Measurements from ENCODE around the gene TIMP1. TPM values are rescaled to one million over a fixed set of nuclear protein-coding genes. Genes with fewer than 3 reads are reported as not detected.

Gene TIMP1
- total and polyA plus RNA-seq, 12 donors: 176 to 3,693 (median 704) TPM

GRCh38 chrX:47564438-47565085 lies 17.7 kb upstream of the TIMP1 start:
- DNase-seq: no peak
- no peaks in the 10 kb centered on the region for H3K27me3 ChIP-seq
- H3K9me3 ChIP-seq (replicated peaks in 1 of 3): no peaks in the 10 kb centered on the region
- WGBS, 4 donors: 74 to 78% (median 75%) methylated on average over 8 to 12 of the region's 12 CpGs
- H3K4me1 ChIP-seq (replicated peaks in 1 of 2): no peaks in the 10 kb centered on the region
- H3K36me3 ChIP-seq (replicated peaks in 1 of 2): peaks cover 0 to 40% of the 10 kb centered on the region in 2 donors
- intact Hi-C loops (cut with DNase I): loop anchor here in 1 of 2 donors (10.0 kb wide), 1 partner anchor 80 kb away; no protein-coding TSS in a partner anchor
- H3K27ac ChIP-seq: no peak overlapping the region
- no peak overlapping the region for H3K4me3 ChIP-seq
- no peak for TF ChIP-seq POLR2A (IDR thresholded peaks at IDR 0.05)
- TF ChIP-seq CTCF (IDR thresholded peaks at IDR 0.05): no peak

DNA sequence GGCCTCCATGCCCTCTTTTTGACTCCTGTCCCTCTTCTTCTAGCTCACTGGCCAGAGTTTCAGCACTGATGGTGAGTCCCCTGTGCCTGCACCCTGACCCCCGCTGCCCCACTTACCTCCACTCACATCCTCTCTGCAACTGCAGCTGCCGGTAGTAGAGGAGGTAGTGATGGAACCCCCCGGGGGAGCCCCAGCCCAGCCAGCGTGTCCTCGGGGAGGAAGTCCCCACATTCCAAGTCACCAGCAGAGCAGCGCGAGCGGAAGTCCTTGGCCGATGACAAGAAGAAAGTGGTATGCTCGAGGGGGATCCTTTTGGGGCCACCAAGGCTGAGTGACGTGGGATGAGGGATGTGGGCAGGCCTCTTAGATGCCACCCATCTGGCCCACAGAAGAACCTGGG lies 15.4 kb upstream of the TIMP1 start:
- intact Hi-C loops (cut with DNase I): loop anchor here in 1 of 2 donors (10.0 kb wide), 1 partner anchor 78 kb away; no protein-coding TSS in a partner anchor

GRCh38 chrX:47568656-47569295 lies 13.5 kb upstream of the TIMP1 start:
- H3K36me3 ChIP-seq (replicated peaks in 1 of 2): peaks cover 0 to 43% of the 10 kb centered on the region in 2 donors
- peaks cover 0 to 2% of the 10 kb centered on the region in 2 donors for H3K4me1 ChIP-seq (replicated peaks in 1 of 2)
- H3K4me3 ChIP-seq: no peak overlapping the region
- H3K27ac ChIP-seq: no peak overlapping the region
- WGBS, 4 donors: 89 to 98% (median 91%) methylated on average over 5 to 13 of the region's 13 CpGs
- intact Hi-C loops (cut with DNase I): loop anchor here in 1 of 2 donors (10.0 kb wide), 1 partner anchor 76 kb away; no protein-coding TSS in a partner anchor
- no peaks in the 10 kb centered on the region for H3K27me3 ChIP-seq
- DNase-seq: no peak
- no peaks in the 10 kb centered on the region for H3K9me3 ChIP-seq (replicated peaks in 1 of 3)
- TF ChIP-seq POLR2A (IDR thresholded peaks at IDR 0.05) (no peak), CTCF (IDR thresholded peaks at IDR 0.05) (peak in 2 of 6 experiments; percentile 20 to 33)

More for the DNA sequence above, 15.4 kb upstream of the TIMP1 start:
- H3K27ac ChIP-seq: no peak overlapping the region
- no peaks in the 10 kb centered on the region for H3K9me3 ChIP-seq (replicated peaks in 1 of 3)
- no peak overlapping the region for H3K4me3 ChIP-seq
- no peaks in the 10 kb centered on the region for H3K4me1 ChIP-seq (replicated peaks in 1 of 2)
- H3K36me3 ChIP-seq (replicated peaks in 1 of 2): peaks cover 0 to 54% of the 10 kb centered on the region in 2 donors
- DNase-seq: no peak
- no peaks in the 10 kb centered on the region for H3K27me3 ChIP-seq
- 82 to 87% (median 84%) methylated on average over 5 to 11 of the region's 11 CpGs for WGBS, 4 donors
- no peak for TF ChIP-seq CTCF (IDR thresholded peaks at IDR 0.05)
- TF ChIP-seq POLR2A (IDR thresholded peaks at IDR 0.05): no peak

GRCh38 chrX:47570794-47571193 lies 11.4 kb upstream of the TIMP1 start:
- intact Hi-C loops (cut with DNase I): no loop called here
- TF ChIP-seq POLR2A (IDR thresholded peaks at IDR 0.05) (no peak), CTCF (IDR thresholded peaks at IDR 0.05) (no peak)
- no peak for DNase-seq
- WGBS, 4 donors: 50 to 84% (median 81%) methylated on average over 2 to 8 of the region's 8 CpGs
- H3K36me3 ChIP-seq (replicated peaks in 1 of 2): peaks cover 0 to 43% of the 10 kb centered on the region in 2 donors
- no peaks in the 10 kb centered on the region for H3K27me3 ChIP-seq
- no peak overlapping the region for H3K27ac ChIP-seq
- H3K4me1 ChIP-seq (replicated peaks in 1 of 2): peaks cover 0 to 5% of the 10 kb centered on the region in 2 donors
- no peak overlapping the region for H3K4me3 ChIP-seq
- H3K9me3 ChIP-seq (replicated peaks in 1 of 3): no peaks in the 10 kb centered on the region
